GM19328 (cell line): Measurements from ENCODE around the gene CDC73.
"Not testable (repeated sequence)": the region's sequence is repeated elsewhere in the genome, so short reads cannot be mapped to it uniquely, and the experiment has no call there.

Experiments used
- ATAC-seq: cut with Tn5 transposase; IDR thresholded peaks from one replicate; pipeline ENCODE4 v1.9.1; 2021; ENCODE audit warnings: mild to moderate bottlenecking, moderate library complexity; ENCODE audit not compliant: unreplicated experiment

Gene CDC73

DNA sequence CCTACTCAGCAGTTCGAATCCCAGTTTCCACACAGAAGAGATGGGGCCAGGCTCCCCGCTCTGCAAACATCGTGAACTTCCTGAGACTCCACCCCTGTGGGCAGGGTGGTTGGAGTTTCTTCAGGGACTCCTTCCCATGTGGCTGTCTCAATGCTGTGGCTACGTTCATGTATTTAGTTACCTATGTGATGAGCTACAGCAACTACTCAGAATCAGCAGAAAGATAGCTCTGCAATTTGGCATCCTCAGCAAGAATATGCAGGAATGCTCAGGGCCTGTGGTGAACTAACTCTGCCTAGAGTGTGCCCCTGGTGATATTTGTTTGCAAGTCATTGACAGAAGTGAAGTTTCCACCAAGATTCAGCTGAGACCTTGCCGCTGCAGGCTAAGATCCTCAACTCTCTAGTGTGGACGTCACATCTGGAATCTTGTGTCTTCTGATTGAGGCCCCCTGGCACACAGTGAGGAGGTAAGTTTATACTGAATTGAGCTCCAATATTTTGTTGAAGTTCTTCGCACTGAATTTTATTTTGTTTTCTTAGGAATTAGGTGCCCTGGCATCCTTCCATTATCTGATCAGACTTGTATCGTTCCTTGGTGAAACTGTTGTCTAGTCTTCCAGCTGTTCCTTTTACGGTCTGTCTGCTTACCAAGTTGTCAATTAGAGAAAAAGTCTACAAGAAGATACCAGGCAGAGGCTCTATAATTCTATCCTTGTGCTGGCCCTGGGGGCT, 8.4 kb upstream of the CDC73 start:
- ATAC-seq = no peak

DNA sequence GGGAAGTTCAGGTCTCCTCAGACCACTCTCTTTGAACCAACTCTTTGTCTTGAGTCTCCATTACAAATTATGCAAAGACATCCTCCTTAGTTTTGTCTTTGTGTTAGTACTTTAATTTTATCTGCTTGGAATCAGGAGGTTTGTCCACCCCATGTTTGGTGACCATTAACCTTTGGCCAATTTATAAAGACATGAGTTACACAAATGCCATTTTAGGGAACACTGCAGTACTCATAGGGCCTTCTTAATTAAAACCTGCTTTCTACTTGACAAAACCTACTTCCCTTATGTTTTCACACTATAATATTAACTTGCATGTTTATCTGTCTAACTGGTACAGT, 7.9 kb upstream of the CDC73 start:
- ATAC-seq = no peak

DNA sequence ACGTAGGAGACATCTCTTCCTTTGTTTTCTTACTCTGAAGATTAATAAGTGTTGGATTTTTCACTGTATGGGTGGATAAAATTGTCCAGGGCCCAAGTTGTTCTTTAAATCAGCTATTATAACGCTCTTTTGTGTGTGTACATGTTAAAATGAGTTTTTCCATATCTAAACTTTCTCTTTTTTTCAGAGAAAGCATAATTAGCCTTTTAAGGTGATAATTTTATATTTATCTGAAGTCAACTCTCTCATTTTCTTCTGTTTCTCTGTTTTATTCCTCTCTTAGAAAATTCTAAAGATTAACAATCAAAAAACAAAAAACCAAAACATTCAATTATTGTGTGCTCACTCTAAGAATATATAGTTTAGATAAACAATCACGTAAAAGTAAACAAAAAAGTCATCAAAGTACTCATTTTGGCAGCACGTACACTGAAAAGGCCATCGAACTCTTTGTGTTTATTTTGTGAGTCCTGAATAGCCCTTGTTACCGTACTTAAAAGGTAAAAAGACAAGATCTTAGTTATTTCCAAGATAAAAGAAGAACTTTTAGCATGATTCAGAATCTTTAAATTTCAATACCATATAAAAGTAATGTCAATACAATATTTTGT, 7.2 kb upstream of the CDC73 start:
- no peak for ATAC-seq

DNA sequence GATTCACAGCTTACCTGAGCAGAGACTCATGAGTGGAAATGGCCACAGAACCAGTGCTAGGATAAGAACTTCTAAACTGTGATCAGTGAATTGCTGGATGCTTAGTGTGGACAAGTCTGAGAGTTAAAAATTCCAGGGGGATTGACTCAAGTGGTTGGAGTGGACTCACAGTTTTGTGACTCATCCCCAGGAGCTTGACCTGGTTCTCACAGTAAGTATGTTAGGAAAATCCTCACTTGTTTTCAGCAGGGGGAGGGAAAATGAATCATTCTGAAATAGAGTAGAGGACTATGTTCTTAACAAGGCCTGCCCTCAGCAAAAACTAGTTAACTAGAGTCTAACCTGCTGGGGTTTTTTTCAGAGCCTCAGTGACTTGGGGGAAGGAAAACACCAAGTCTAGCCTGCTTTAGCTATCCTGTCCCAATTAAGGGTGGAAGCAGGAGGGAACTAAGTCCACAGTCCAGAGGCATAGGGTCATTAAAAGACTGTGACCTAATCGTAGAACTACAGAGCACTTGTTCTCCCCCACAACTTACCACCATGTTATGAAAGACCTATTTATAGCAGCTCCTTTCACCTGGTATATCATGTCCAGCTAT, 6.1 kb upstream of the CDC73 start:
- ATAC-seq = no peak

DNA sequence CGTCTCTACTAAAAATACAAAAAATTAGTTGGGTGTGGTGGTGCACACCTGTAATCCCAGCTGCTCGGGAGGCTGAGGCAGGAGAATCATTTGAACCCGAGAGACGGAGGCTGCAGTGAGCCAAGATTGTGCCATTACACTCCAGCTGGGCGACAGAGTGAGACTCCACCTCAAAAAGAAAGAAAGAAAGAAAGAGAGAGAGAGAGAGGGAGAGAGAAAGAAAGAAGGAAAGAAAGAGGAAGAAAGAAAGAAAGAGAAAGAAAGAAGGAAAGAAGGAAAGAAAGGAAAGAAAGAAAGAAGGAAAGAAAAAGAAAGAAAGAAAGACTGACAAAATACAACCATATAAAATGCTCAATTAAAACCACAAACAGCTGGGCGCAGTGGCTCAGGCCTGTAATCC, 4.7 kb upstream of the CDC73 start:
- ATAC-seq = not testable (repeated sequence)

DNA sequence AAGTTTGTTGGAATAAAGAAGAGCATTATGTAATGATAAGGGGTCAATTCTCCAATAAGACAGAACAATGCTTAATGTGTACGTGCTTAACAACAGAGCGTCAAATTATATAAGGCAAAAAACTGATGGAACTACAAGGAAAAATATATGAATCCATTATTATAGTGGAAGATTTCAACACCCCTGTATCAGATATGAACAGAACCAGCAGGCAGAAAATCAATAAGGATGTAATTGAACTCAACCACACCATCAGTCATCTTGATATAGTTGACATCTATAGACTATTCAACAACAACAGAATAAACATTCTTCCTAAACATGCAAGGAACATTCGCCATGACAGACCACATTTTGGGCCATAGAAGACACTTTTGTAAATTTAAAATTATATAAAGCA, 3.6 kb upstream of the CDC73 start:
- ATAC-seq = no peak

DNA sequence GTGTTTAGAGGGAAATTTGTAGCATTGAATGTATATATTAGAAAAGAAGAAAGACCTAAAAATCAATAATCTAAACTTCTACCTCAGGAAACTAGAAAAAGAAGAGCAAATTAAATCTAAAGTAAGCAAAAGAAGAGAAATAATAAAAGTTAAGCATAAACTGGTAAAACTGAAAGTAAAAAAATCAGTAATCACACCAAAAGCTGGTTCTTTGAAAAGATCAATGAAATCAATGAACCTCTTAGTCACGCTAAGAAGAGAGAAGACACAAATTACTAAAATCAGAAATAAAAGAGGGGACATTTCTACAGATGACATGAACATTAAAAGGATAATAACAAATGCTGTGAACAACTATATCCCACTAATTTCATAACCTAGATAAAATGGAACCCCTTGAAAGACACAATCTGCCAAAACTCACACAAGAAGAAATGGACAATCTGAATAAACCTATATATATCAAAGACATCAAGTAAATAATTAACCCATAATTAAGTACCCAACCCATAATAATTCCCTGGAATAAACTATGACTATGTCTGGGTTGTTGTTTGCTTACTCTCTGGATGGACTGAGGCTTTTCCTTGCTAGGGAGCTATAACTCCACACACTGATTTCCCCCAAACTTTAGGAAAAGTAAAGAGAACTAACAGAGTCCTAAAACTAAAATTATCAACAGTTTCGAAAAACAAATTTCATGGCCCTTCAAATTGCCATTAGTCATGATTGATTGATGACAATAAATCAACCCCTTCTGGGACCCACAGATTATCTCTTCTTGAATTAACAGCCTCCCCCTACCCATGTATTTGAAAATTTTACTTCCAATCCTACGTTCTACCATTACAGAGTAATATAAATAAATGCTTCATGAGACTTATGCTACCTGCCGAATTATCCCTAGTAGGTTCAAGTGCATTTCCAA, 2.8 kb upstream of the CDC73 start:
- no peak for ATAC-seq

DNA sequence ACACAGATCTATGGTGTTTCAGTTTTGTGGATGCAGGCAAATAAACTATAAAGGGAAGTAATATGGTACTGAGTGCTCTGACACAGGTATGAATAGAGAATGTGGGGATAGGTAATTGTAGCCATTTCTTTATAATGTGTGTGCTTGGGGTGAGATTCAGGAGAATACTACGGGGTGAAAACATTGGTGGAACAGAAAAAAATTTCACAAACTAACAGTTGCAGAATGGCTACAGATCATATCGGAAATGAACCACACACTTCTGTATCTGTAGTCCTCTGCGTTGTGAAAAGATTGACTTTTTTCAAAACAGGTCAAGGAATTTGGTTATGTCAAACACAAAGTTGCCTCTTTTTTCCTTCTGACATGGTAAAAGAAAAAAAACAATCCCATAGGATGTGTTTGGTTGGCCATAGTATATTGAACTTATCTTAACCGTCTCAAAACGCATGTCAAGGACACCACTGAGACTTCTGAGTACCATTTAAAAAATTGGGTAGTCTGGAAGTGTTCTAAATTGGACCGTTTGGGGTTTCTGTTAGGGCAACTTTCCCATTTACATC, 1.1 kb upstream of the CDC73 start:
- no peak for ATAC-seq

DNA sequence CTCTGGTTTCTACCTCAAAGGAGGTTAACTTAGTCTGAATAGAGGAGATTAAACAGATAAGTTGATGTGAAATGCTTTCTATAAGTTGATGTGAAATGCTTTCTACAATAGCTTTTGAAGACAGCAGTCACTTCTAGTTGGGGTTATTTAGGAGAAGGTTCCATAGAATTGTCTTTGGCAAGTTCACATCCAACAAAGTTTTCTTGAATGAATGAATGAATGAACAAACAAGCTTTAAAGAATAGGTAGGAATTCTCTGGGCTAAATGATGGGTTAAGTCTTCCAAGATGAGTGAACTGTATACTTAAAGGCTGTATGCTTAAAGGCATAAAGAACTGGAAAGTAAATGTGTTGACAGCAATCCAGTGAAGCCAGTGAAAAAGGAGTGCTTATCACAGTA, 1.9 kb downstream of the CDC73 start:
- no peak for ATAC-seq

DNA sequence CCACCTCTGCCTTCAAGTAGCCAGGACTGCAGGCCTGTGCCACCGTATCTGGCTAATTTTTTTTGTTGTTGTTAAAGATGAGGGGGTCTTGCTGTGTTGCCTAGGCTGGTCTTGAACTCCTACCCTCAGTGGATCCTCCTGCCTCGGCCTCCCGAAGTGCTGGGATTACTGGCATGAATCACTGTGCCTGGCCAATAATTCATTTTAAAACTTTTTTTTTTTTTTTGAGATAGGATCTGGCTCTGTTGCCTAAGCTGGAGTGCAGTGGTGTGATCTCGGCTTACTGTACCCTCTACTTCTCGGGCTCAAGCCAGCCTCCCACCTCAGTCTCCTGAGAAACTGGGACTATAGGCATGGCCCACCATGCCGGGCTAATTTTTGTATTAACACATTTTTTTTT, 3.5 kb downstream of the CDC73 start:
- ATAC-seq = no peak

DNA sequence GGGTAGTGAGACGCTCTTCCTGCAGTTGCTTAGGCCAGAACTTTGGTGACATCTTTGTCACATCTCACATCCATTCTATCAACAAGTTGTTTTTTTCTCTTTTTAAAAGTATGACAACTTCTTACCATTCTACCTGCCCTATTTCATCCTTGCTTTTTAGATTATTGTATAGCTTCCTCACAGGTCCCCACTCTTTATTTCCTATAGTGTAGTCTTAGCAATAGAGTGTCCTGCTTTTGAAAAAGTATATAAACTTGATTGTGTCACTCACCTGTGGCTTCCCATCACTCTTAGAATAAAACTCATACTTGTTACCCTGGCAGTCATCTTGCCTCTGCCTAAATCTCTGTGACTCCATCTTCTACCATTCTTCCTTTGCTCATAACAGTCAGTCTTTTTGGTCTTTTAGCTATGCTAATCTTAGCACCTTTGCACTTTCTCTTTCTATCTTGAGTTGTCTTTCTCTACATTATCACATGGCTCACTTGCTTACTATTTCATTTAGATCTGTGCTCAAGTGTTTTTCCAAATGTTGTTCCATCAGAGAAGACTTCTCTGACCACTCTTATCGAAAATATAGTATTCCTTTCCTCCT, 9.5 kb downstream of the CDC73 start:
- no peak for ATAC-seq

DNA sequence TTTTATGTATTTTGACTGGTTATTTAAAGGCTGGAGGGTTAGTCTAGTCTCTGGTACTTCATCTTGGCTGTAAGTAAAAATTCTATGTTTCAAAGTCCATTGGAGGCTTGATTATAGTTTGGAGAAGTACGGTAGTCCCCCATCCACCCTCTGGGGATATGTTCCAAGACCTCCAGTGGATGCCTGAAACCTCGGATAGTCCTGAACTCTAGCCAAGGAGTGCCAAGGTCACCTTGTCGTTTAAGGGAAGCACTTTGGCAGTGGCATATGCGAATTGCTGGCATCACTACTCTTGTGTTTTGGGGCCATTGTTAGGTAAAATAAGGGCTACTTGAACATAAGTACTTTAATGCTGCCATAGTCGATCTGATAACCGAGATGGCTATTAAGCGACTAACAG, 18.4 kb downstream of the CDC73 start:
- no peak for ATAC-seq

DNA sequence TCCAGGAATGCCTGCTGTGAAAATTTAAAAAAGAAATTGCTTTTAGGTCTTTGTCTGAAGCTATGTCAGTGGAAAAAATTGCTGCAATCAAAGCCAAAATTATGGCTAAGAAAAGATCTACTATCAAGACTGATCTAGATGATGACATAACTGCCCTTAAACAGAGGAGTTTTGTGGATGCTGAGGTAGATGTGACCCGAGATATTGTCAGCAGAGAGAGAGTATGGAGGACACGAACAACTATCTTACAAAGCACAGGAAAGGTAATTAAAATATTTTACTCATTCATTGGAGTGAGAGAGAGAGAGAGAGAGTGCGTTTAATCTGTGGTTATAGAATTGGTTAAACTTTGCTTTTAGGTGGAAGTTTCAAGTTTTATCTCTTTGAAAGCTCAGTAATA, 20.0 kb downstream of the CDC73 start:
- ATAC-seq = no peak

DNA sequence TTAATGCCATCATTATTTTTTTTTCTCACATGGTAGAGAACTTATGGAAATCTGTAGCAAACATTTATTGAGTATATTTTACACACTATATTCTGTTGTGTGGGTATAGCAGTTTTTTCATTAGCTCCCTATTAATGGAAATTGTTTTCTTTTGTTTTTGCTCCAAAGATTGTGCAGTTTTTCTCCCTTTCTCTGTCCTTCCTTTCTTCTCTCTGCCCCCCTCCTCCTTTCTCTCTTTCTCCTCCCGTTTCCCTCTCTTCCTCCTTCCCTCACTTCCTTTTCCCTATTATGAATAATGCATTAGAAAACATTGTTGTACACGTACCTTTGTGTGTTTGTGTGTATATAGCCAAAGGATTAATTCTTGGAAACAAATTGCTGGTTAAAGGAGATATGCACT, 20.6 kb downstream of the CDC73 start:
- no peak for ATAC-seq

DNA sequence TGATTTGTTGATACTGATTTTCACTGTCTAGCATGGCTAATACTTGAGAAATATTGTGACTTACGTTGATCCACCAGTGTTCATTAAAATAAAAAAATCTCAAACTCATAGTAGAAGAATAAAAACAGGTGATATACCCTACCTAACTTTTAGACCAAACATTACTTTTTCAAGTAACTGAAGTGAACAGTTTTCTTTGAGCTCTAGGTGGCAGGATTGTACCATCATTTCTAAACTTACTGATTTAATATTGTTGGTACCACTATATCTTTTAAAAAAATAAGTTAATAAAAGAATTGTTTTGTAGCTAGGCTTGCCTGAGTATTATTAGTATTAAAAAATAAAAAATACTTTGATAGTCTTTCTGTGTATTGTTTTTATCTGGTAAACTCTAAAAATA, 21.5 kb downstream of the CDC73 start:
- ATAC-seq = no peak

DNA sequence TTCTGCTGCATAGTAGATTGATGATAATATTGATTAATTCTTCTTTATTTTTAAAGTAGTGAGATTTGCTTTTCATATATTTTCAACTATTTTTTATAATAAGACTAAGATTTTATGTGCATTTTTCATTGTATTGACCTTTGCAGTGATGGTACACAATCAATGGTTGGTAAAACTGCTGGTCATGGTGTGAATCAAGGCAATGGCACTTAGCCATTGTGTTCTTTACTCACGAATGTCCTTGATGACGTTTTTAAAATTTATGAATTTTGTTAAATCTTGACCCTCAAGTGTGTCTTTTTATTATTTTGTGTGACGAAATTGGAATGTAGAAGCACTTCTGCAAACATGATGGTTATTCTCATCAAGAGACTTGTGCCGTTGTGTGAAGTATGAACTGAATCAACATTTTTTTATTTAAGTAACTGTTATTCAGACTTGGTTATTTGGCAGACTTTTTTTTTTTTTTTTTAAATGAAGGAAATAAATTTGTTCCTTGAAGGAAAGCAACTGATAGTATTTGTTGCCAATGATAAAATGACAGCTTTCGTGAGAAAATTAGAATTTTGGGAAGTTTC, 22.6 kb downstream of the CDC73 start:
- no peak for ATAC-seq

DNA sequence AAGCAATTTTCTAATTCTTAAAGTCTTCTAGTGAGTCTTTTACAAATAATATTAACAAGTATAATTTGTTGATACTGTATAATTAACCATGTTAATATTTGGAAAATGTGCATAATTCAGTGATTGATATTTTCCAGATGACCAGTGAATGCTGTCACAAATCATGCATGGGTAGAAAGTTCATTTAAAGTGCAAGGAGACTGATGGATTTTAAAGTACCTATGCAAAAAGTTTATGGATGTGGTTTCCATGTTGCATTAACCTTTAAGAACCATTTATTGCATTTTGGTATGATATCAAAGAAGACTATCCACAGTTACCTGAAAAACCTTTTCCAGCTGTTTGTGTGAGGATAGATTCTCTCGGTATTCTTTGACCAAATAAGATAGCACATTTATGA, 23.2 kb downstream of the CDC73 start:
- ATAC-seq = no peak

DNA sequence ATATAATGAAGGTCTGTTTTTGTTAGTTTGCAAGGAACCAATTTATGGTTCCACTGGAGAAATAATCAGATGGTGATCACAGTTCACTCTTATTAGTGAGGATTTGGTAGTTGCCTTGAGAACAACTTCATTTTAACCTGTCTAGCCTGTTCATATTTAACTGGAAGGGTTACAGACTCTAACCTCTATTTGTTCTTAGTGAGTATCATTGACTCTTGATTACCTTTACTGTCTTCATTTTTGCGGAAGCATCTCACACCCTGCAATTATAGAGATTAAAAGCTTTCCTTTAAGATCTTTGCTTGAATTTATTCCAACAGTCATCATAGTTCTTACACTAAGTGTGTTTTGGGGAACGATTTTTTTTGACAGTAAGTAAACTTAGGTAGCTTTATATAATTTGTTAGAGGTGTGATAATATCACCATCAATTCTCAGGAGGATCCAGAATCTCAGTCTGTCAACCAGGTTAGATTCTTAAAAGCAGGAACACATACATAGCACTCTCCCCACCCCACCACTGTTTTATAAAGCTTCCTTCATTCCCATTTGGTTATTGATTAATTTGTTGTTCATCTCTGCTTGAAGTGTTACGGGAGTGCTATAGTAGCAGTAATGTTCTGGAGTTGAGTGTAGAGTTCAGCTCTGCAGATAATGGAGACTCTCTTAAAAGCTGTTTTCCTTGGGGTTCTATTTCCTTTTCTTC, 34.4 kb downstream of the CDC73 start:
- no peak for ATAC-seq

DNA sequence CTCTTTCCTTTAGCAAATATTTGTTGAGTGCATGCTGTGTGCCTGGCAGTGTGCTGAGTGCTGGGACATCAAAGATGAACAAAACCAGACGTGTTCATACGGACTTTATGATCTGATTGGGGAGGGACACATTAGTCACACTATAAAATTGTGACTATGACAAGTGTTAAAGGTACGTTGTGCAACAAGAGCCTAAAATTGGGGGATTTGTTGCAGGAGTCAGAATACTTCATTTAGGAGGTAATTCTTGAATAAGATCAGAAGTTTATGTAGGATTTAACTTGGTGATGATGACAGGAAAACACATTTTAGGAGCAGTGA, 35.0 kb downstream of the CDC73 start:
- ATAC-seq = no peak

DNA sequence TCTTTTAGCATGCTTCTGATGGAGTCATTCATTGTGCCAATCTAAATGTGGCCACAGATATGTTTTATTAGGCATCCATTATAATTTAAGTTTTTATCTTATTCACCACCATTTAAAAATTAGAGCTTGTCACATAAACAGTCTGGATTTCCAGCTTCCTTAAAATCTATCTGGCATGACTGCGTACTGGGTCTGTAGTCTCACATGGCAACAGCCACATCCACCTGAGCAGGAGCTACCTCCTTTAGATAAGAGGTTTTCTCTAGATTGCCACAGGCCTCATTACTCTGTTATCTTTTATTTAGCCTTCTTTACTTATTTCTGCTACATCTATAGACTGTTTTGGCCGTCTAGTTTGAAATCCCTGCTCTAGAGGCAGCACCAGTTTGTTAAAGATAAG, 35.5 kb downstream of the CDC73 start:
- no peak for ATAC-seq
